Omental fat pad (tissue), 4 donors: ENCODE data around the gene PHEX. TPM values are rescaled to one million over a fixed set of nuclear protein-coding genes. Genes with fewer than 3 reads are reported as not detected.

ENCODE experiments used
- ATAC-seq: fragments of 150-250 bp; one replicate; pipeline ENCODE4 v1.9.1; 2016; ENCODE audit warnings: mild to moderate bottlenecking, moderate library complexity; ENCODE audit not compliant: low FRiP score
- DNase-seq: peaks from one replicate; pipeline ENCODE4 v3.0.0-alpha.2; 2019; ENCODE audit warnings: low spot score
- total RNA-seq, 4 donors: library from RNA; depleted of rRNA; stranded (reverse); fragments of >200 nt; gene quantifications; one replicate each; pipeline ENCODE4 v1.1.0, GENCODE V29; 2016
- TF ChIP-seq, protein P1 (sequence below), 3 donors: fragments of 450-650 bp; IDR thresholded peaks; one replicate each; pipeline ENCODE4 v1.5.1; 2016 to 2017; ENCODE audit warnings: antibody characterized with exemption in 3 of 3, mild to moderate bottlenecking in 3 of 3, moderate library complexity in 2 of 3

PHEX gene
- total RNA-seq, 4 donors from 2014 or later: 0.06 to 0.24 (median 0.09) TPM; not detected in 1

DNA sequence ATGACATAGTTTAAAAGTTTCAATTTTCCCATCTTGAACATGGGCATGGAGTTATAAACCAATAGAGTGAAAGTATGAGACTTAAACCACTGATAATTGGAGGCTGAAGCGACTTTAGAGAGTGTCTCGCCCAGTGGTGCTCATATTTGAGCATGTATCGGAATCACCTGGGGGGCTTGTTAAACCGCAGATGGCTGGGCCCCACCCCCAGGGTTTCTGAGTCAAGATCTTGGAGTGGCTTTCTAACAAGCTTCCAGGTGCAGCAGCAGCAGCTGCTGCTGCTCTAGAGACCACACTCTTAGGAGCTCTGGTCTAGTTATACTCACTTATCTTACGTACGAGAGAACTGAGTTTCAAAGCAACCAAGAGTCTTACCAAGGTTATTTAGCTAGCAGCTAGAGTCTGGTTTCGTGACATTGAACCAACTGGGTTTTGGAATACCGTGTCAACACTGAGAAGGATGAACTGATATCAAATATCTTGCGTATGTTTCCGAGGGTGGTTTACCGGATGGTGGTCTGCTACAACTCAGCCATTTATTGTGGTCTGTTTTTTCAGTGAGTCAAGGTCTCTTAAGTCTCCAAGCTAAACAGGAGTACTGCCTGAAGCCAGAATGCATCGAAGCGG is 5.9 kb downstream of the PHEX start:
- DNase-seq: no peak
- ATAC-seq: no peak
- TF ChIP-seq, protein P1, sequence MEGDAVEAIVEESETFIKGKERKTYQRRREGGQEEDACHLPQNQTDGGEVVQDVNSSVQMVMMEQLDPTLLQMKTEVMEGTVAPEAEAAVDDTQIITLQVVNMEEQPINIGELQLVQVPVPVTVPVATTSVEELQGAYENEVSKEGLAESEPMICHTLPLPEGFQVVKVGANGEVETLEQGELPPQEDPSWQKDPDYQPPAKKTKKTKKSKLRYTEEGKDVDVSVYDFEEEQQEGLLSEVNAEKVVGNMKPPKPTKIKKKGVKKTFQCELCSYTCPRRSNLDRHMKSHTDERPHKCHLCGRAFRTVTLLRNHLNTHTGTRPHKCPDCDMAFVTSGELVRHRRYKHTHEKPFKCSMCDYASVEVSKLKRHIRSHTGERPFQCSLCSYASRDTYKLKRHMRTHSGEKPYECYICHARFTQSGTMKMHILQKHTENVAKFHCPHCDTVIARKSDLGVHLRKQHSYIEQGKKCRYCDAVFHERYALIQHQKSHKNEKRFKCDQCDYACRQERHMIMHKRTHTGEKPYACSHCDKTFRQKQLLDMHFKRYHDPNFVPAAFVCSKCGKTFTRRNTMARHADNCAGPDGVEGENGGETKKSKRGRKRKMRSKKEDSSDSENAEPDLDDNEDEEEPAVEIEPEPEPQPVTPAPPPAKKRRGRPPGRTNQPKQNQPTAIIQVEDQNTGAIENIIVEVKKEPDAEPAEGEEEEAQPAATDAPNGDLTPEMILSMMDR (IDR thresholded peaks at IDR 0.05): no peak

DNA sequence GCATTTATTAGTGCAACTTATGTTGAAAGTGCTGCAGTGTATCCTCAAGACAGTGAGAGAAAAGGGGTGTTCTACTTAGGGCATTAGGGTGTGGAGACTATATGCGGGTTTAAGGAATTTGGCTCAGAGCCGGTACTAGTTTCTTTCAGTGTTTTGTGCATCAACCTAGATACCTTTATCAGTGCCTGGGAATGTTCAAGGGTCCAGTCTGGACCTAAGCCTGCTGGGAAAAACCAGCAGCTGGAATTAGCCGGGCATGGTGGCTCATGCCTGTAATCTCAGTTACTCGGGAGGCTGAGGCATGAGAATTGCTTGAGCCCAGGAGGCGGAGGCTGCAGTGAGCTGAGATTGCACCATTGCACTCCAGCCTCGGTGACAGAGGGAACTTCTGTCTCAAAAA is 7.4 kb downstream of the PHEX start:
- ATAC-seq: no peak
- DNase-seq: no peak
- TF ChIP-seq, protein P1 (IDR thresholded peaks at IDR 0.05): no peak

DNA sequence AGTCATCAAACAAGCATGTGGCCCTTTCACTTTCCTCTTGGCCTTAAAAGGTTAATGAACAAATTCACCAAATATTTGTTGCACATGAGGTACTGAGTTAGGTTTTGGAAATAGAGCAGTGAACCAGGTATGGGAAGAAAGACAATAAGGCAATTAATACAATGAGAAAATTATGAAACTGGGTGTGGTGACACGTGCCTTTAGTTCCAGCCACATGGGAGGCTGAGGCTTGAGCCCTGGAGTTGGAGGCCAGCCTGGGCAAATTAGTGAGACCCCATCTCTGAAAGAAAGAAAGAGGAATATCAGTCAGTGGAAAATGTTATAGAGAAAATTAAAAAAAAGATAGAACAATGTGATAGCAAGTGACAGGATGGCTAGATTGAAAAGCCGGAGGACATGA is 8.1 kb downstream of the PHEX start:
- DNase-seq (no peak), ATAC-seq (no peak)
- TF ChIP-seq, protein P1 (IDR thresholded peaks at IDR 0.05): no peak

DNA sequence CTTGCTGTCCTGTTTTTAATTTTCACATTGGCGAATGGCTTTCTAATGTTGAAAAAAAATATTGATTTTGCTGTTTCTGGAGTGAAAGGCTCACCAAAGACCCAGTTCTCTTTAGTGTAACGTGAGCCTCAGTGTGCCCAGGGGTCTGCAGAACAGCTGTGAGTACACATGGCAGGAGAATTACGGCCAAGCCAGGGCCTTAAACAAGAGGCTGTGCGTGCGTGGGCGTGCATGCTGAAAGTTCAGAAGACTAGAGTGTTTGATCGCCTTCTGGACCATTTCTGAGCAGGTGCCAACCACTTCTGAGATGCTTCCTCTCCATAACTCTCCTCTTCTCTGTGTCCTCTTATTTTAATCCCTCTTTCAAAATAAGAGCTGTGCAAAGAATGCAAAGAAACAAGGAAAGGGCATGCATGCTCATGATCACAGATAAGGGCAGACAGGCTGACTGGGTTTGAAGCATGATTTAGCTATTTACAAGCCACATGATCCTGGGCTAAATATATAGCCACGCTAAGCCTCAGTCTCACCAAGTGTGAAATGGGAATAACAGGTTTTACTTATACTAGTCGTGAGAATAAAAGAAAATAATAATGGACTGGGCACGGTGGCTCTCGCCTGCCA is 9.9 kb downstream of the PHEX start:
- TF ChIP-seq, protein P1 (IDR thresholded peaks at IDR 0.05): no peak
- ATAC-seq: no peak

DNA sequence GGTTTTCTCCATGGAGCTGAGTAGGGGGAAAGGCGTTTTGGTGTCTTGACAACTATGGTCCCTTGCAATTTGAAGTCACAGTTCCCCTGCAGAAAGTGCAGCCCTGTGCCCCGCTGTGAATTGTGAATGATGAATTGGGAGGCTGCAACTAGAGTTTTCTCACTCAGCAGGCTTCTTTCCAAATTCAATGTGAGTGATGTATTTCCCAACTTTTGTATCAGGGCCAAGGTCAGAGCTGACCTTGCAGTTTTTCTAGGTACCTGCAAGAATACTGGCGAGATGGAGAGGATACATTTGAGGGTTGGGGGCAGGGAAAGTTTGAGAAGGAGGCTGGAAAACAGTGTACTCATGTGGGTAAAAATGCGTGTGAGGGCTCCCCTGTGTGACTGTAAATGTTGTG is 11.7 kb downstream of the PHEX start:
- DNase-seq (no peak), ATAC-seq (no peak)
- TF ChIP-seq, protein P1 (IDR thresholded peaks at IDR 0.05): no peak

More for the DNA sequence above, 9.9 kb downstream of the PHEX start:
- DNase-seq: no peak

DNA sequence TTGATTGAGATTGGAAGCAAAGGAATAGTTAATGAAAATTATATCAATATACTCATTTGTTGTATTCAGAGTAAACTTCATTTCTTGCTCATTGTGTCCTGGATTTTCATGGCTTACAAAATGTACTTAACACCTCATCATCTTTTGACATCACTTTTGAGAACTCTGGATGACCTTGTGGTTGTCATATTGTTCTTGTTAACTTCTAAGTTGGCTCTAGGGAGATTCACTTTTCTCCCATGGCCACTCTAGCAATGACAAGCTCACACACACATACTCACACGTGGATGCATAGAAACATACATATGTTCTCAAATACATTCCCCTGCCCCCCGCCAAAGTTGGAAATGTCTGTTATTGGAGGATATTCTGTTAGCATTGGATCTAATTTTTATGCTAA is 15.3 kb downstream of the PHEX start:
- TF ChIP-seq, protein P1 (IDR thresholded peaks at IDR 0.05): no peak
- no peak for ATAC-seq
- DNase-seq: no peak

DNA sequence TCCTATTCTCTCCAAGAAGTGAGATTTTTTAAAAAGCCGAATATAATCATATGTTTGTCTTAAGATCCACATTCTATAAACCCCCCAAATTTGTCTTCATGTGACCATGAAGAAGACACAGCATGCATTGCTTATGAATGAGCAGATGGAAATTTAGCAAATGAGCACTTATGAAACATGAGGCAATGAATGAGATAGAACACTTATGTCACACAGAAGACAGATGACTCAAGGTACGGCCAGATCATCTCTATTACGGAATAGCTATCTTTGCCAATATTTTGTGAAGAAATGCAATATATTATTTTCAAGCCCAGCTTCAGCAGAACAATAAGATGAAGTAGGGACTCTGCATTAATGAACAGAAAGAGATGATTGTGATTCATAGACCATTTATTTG is 21.4 kb downstream of the PHEX start:
- ATAC-seq (no peak), DNase-seq (no peak)
- TF ChIP-seq, protein P1 (IDR thresholded peaks at IDR 0.05): no peak
